Stimulated activated CD8-positive, alpha-beta memory T cell treated with anti-CD3 and anti-CD28 coated beads, Interleukin-4, amount 100 ng/mL, for 1 hour (primary cell): ENCODE measurements around the gene DNASE1L1.
A peak's percentile ranks its signal among the peaks of the same experiment; 100 is the strongest.
"Not testable (repeated sequence)": the region's sequence is repeated elsewhere in the genome, so short reads cannot be mapped to it uniquely, and the experiment has no call there.

Source experiments
- DNase-seq, 2 donors: peaks; one replicate each; pipeline ENCODE4 v3.0.0-alpha.2; 2020; ENCODE audit warnings: low read depth in 2 of 2, low spot score in 1 of 2

The DNASE1L1 gene

GRCh38 chrX:154404625-154405192 is 4.3 kb downstream of the DNASE1L1 start:
- no peak for DNase-seq

GRCh38 chrX:154403858-154404257 is 5.2 kb downstream of the DNASE1L1 start:
- DNase-seq = no peak

- DNase-seq = no peak
These were observed 5.9 kb downstream of the DNASE1L1 start for GRCh38 chrX:154403192-154403591.

- no peak for DNase-seq
These were observed 6.4 kb downstream of the DNASE1L1 start for GRCh38 chrX:154402622-154403127.

- DNase-seq = no peak
These were observed 7.0 kb downstream of the DNASE1L1 start for GRCh38 chrX:154401918-154402621.

GRCh38 chrX:154401045-154401799 is 7.8 kb downstream of the DNASE1L1 start:
- no peak for DNase-seq

GRCh38 chrX:154400369-154400817 is 8.7 kb downstream of the DNASE1L1 start:
- not testable (repeated sequence) for DNase-seq

- no peak for DNase-seq
These were observed 9.3 kb downstream of the DNASE1L1 start for GRCh38 chrX:154399527-154400368.

- DNase-seq = peak; percentile 51 to 60
These were observed 10.2 kb downstream of the DNASE1L1 start for GRCh38 chrX:154398668-154399526.

- DNase-seq = peak; percentile 61 to 81
These were observed 11.0 kb downstream of the DNASE1L1 start, which contains the start of gene RPL10 for GRCh38 chrX:154397888-154398667. RPL10 (plus strand) TSS chrX:154398377; CDS start chrX:154398520, 143 bp downstream.

- DNase-seq = no peak
These were observed 11.8 kb downstream of the DNASE1L1 start for GRCh38 chrX:154396973-154397887.

- DNase-seq = not testable (repeated sequence)
These were observed 12.7 kb downstream of the DNASE1L1 start for GRCh38 chrX:154396363-154396762.

- DNase-seq = not testable (repeated sequence)
These were observed 19.0 kb downstream of the DNASE1L1 start for GRCh38 chrX:154389812-154390747.

- not testable (repeated sequence) for DNase-seq
These were observed 20.4 kb downstream of the DNASE1L1 start for GRCh38 chrX:154388649-154389048.

- not testable (repeated sequence) for DNase-seq
These were observed 21.0 kb downstream of the DNASE1L1 start for GRCh38 chrX:154388094-154388493.

GRCh38 chrX:154384284-154384892 is 24.7 kb downstream of the DNASE1L1 start:
- no peak for DNase-seq
